Mesenchymal stem cell (in vitro differentiated cells and primary cell): Measurements from ENCODE around the gene LYPD6B.

ENCODE experiments used
- DNase-seq: peaks from one replicate; pipeline ENCODE4 v3.0.0-alpha.2; 2013
- H2AFZ ChIP-seq: one replicate; pipeline ENCODE4 v1.6.1; 2013; ENCODE audit warnings: low read depth, mild to moderate bottlenecking, control low read depth, inconsistent platforms, low read length, moderate library complexity
- H2AK5ac ChIP-seq: 2 replicates; pipeline ENCODE4 v1.6.1; 2013; ENCODE audit warnings: low read length, moderate library complexity, mild to moderate bottlenecking, inconsistent platforms; ENCODE audit not compliant: severe bottlenecking
- H2BK120ac ChIP-seq: one replicate; pipeline ENCODE4 v1.6.1; 2013; ENCODE audit warnings: low read depth, mild to moderate bottlenecking, inconsistent platforms, low read length, moderate library complexity
- H2BK12ac ChIP-seq, 2 experiments: one replicate each; pipeline ENCODE4 v1.6.1; 2013; ENCODE audit warnings: inconsistent platforms in 2 of 2, low read length in 2 of 2, mild to moderate bottlenecking in 2 of 2, moderate library complexity in 2 of 2, control low read depth in 1 of 2
- H2BK15ac ChIP-seq: one replicate; pipeline ENCODE4 v1.6.1; 2013; ENCODE audit warnings: mild to moderate bottlenecking, low read depth, inconsistent platforms; ENCODE audit not compliant: poor library complexity, severe bottlenecking
- H2BK5ac ChIP-seq: 2 replicates; pipeline ENCODE4 v1.6.1; 2013; ENCODE audit warnings: low read depth, mild to moderate bottlenecking, low read length, control low read depth, inconsistent platforms; ENCODE audit not compliant: poor library complexity, severe bottlenecking
- H3K14ac ChIP-seq, 2 experiments: one replicate each; pipeline ENCODE4 v1.6.1; 2013; ENCODE audit warnings: inconsistent platforms in 2 of 2, low read length in 2 of 2, control low read depth in 1 of 2, mild to moderate bottlenecking in 1 of 2, moderate library complexity in 1 of 2
- H3K18ac ChIP-seq, 2 experiments: one replicate each; pipeline ENCODE4 v1.6.1; 2013; ENCODE audit warnings: inconsistent platforms in 2 of 2, low read length in 2 of 2, control low read depth in 1 of 2, low read depth in 1 of 2, mild to moderate bottlenecking in 1 of 2
- H3K23ac ChIP-seq, 2 experiments: one replicate each; pipeline ENCODE4 v1.6.1; 2013; ENCODE audit warnings: inconsistent platforms in 2 of 2, low read length in 2 of 2, mild to moderate bottlenecking in 2 of 2, moderate library complexity in 2 of 2, control low read depth in 1 of 2
- H3K27ac ChIP-seq: 2 replicates; pipeline ENCODE4 v1.5.1; 2013; ENCODE audit warnings: mild to moderate bottlenecking, moderate library complexity, low read length, control low read depth, inconsistent platforms; ENCODE audit not compliant: poor library complexity, severe bottlenecking
- H3K27me3 ChIP-seq, 2 experiments: 2 replicates each; pipeline versions ENCODE4 v1.6.1 to v1.7.0; 2013; ENCODE audit warnings: low read length in 2 of 2, mild to moderate bottlenecking in 2 of 2, moderate library complexity in 2 of 2, control low read depth in 1 of 2, inconsistent platforms in 1 of 2; ENCODE audit not compliant: control insufficient read depth in 1 of 2, insufficient read depth in 1 of 2
- H3K36me3 ChIP-seq, 2 experiments: 2 replicates each; pipeline versions ENCODE4 v1.6.1 to v1.7.0; 2013; ENCODE audit warnings: low read length in 2 of 2, control low read depth in 1 of 2, inconsistent platforms in 1 of 2, low read depth in 1 of 2, mild to moderate bottlenecking in 1 of 2; ENCODE audit not compliant: insufficient read depth in 2 of 2, control insufficient read depth in 1 of 2
- H3K4ac ChIP-seq, 2 experiments: one replicate each; pipeline ENCODE4 v1.6.1; 2013; ENCODE audit warnings: inconsistent platforms in 2 of 2, low read length in 2 of 2, mild to moderate bottlenecking in 2 of 2, moderate library complexity in 2 of 2, control low read depth in 1 of 2, low read depth in 1 of 2
- H3K4me1 ChIP-seq: 2 replicates; pipeline ENCODE4 v1.6.1; 2013; ENCODE audit warnings: low read depth, low read length, control low read depth; ENCODE audit not compliant: control insufficient read depth, insufficient read depth
- H3K4me2 ChIP-seq: 2 replicates; pipeline ENCODE4 v1.6.1; 2013; ENCODE audit warnings: low read length, mild to moderate bottlenecking, inconsistent platforms; ENCODE audit not compliant: poor library complexity, severe bottlenecking
- H3K4me3 ChIP-seq, 2 experiments: 2 replicates each; pipeline versions ENCODE4 v1.5.1 to v1.7.0; 2013; ENCODE audit warnings: low read length in 2 of 2, mild to moderate bottlenecking in 2 of 2, control low read depth in 1 of 2, low read depth in 1 of 2; ENCODE audit not compliant: insufficient read depth in 1 of 2
- H3K79me1 ChIP-seq: replicated peaks from 2 replicates; pipeline ENCODE4 v1.6.1; 2013; ENCODE audit warnings: mild to moderate bottlenecking, control low read depth, low read length, inconsistent platforms; ENCODE audit not compliant: poor library complexity, severe bottlenecking
- H3K9ac ChIP-seq: 2 replicates; pipeline ENCODE4 v1.7.0; 2013; ENCODE audit warnings: mild to moderate bottlenecking, low read length, moderate library complexity
- H3K9me3 ChIP-seq: 2 replicates; pipeline ENCODE4 v1.7.0; 2013; ENCODE audit warnings: mild to moderate bottlenecking, low read length; ENCODE audit not compliant: control insufficient read depth
- H4K8ac ChIP-seq: one replicate; pipeline ENCODE4 v1.6.1; 2013; ENCODE audit warnings: inconsistent platforms, mild to moderate bottlenecking, low read length, moderate library complexity
- H4K91ac ChIP-seq: one replicate; pipeline ENCODE4 v1.6.1; 2013; ENCODE audit warnings: mild to moderate bottlenecking, low read length, inconsistent platforms
- WGBS: methylation state at CpG from one replicate; pipeline ENCODE4 v1.1.7; 2013; ENCODE audit warnings: mixed read lengths; 5-methylcytosine and 5-hydroxymethylcytosine counted together

LYPD6B gene

DNA sequence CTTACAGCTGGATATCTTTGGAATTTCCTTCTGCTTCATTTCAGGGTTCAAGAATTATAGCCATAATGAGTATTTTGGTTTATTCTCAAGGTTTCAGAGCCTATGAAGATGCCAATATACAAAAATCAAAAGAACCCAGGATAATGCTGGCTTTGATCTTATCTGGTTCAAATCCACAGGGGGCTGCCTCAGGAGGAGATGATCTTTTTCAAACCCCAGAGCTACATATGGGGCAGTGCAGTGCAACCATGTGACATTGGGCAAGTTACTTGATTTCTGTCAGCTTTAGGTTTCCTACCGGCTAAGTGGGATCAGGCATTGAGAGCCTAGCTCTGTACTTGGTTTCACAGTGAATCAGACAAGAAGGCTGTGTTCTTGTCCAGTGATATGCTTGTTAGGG lies 23.0 kb upstream of the LYPD6B start:
- Histone ChIP-seq H4K8ac (no peak overlapping the region), H4K91ac (no peak overlapping the region), H3K4ac (no peak overlapping the region), H2AK5ac (no peak overlapping the region), H3K4me2 (no peak overlapping the region), H2BK120ac (no peak overlapping the region), H3K18ac (no peak overlapping the region), H3K23ac (no peak overlapping the region), H2BK12ac (no peak overlapping the region), H3K79me1 (no peaks in the 10 kb centered on the region), H3K9ac (no peak overlapping the region), H3K36me3 (no peaks in the 10 kb centered on the region), H2BK5ac (no peak overlapping the region), H2BK15ac (no peak overlapping the region), H3K9me3 (no peaks in the 10 kb centered on the region), H3K4me3 (no peak overlapping the region), H3K4me1 (no peaks in the 10 kb centered on the region), H3K14ac (no peak overlapping the region), H3K27ac (no peak overlapping the region), H3K27me3 (peaks cover 24 to 25% of the 10 kb centered on the region in 2 experiments), H2AFZ (no peak overlapping the region)
- no peak for DNase-seq
- 66% methylated on average over 1 of the region's 1 CpG for WGBS

DNA sequence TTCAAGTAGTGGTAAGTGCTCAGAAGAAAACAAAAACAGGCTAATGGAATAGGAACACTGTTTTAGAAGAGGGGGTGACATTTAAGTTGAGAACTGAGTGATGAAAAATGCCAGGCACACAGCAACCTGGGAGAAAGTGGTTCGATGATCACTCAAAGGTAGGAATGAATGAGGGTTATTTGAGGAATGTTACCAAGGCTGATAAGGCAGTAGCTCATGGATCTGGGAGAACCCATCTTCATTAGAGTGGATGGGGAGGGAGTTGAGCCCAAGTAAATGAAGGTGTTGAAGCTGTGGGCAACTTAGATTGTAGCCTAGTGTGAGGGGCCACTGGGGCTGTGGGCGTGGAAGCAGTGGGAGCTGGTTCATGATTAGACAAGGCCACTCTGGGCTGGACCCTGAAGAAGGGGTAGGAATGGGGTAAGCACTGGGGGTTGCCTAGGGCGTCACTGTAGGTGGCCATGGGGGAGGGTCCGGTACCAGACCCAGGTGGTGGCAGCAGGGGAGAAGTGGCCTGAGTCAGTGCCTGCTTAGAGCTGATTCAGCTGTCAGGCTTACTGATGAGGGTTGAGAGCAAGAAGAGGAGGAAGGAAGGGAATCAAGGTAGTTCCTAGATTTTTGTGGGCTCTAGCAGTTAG lies 22.5 kb upstream of the LYPD6B start:
- Histone ChIP-seq H3K9me3 (no peaks in the 10 kb centered on the region), H3K36me3 (no peaks in the 10 kb centered on the region), H3K4me1 (no peaks in the 10 kb centered on the region), H3K14ac (no peak overlapping the region), H3K4ac (no peak overlapping the region), H4K91ac (peak overlapping the region; percentile 35), H3K27me3 (peaks cover 24 to 25% of the 10 kb centered on the region in 2 experiments), H3K79me1 (no peaks in the 10 kb centered on the region), H2AFZ (no peak overlapping the region), H2BK12ac (peak overlapping the region in 1 of 2 experiments; percentile 25), H3K23ac (no peak overlapping the region), H2BK5ac (no peak overlapping the region), H3K4me3 (no peak overlapping the region), H3K18ac (peak overlapping the region in 1 of 2 experiments; percentile 4), H2BK120ac (no peak overlapping the region), H3K27ac (no peak overlapping the region), H2BK15ac (no peak overlapping the region), H3K4me2 (no peak overlapping the region), H4K8ac (no peak overlapping the region), H3K9ac (no peak overlapping the region), H2AK5ac (no peak overlapping the region)
- DNase-seq, result no peak
- 91% methylated on average over 4 of the region's 4 CpGs for WGBS

DNA sequence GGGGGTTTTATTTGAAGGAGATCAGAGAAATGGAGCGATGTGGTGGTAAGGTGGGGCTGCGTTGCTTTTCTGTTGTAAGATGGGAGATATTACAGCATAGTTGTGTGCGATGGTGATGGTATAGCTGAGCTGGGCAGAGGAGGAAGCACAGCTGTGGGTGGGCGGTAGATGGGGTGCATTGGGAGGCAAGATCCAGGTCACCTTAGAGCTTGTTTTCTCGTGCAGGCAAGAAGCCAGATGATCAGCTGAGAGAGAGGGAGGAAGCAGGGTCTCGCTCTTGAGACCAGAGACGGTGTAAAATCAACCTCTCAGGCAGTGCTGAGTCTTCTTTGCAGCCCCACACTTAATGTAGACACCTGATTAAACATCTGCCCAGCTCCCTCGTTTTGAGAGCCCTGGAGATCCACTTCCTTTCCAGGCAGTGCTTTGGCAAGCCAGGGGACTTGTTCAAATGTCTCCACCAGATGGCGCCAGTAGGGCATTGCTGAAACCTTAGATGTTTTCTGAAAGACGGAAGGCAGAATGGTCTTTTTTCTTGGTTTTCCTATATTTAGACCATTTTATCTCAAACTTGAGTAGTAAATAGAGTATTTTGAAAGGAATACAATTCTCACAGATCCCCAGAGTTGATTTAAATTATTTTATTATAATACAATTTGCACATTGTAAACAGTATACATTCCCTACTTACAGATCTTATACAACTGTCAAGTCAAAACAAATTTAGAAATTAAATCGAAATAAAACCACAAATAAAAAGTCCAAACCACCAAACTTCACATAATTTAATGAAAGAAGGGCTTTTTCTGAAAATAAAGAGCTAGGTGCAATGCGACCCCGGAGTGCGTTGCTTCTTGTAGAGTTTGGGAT lies 21.1 kb upstream of the LYPD6B start:
- H3K9me3 ChIP-seq, result no peaks in the 10 kb centered on the region
- peak overlapping the region; percentile 34 for H4K91ac ChIP-seq
- H3K9ac ChIP-seq, result no peak overlapping the region
- no peak overlapping the region for H2AFZ ChIP-seq
- no peak overlapping the region for H3K23ac ChIP-seq
- peak overlapping the region; percentile 34 to 87 for H2BK12ac ChIP-seq
- peaks cover 21 to 24% of the 10 kb centered on the region in 2 experiments for H3K27me3 ChIP-seq
- no peak overlapping the region for H2BK15ac ChIP-seq
- H3K36me3 ChIP-seq, result no peaks in the 10 kb centered on the region
- H2BK5ac ChIP-seq, result no peak overlapping the region
- H3K4me2 ChIP-seq, result no peak overlapping the region
- no peak overlapping the region for H2BK120ac ChIP-seq
- no peak overlapping the region for H3K14ac ChIP-seq
- H3K4me1 ChIP-seq, result no peaks in the 10 kb centered on the region
- H3K4me3 ChIP-seq, result no peak overlapping the region
- H3K4ac ChIP-seq, result peak overlapping the region in 1 of 2 experiments; percentile 28
- H3K18ac ChIP-seq, result peak overlapping the region in 1 of 2 experiments; percentile 82
- H4K8ac ChIP-seq, result peak overlapping the region; percentile 59
- no peaks in the 10 kb centered on the region for H3K79me1 ChIP-seq
- no peak overlapping the region for H3K27ac ChIP-seq
- no peak overlapping the region for H2AK5ac ChIP-seq
- DNase-seq, result peak; percentile 77
- WGBS, result 76% methylated on average over 10 of the region's 14 CpGs

- Histone ChIP-seq H3K4me3 (no peak overlapping the region), H3K9ac (no peak overlapping the region), H3K4ac (no peak overlapping the region), H4K8ac (no peak overlapping the region), H2BK5ac (no peak overlapping the region), H2AK5ac (no peak overlapping the region), H2BK120ac (no peak overlapping the region), H2BK12ac (no peak overlapping the region), H3K36me3 (no peaks in the 10 kb centered on the region), H3K18ac (no peak overlapping the region), H3K4me2 (no peak overlapping the region), H2BK15ac (no peak overlapping the region), H3K27me3 (peaks cover 12 to 37% of the 10 kb centered on the region in 2 experiments), H3K79me1 (no peaks in the 10 kb centered on the region), H3K14ac (no peak overlapping the region), H2AFZ (no peak overlapping the region), H4K91ac (no peak overlapping the region), H3K23ac (no peak overlapping the region), H3K9me3 (no peaks in the 10 kb centered on the region), H3K4me1 (no peaks in the 10 kb centered on the region), H3K27ac (no peak overlapping the region)
- 87% methylated on average over 2 of the region's 3 CpGs for WGBS
- no peak for DNase-seq
These were observed 19.5 kb upstream of the LYPD6B start for GRCh38 chr2:149018981-149019380.
